ENCODE measurements around the gene PPP3CA. TPM values are rescaled to one million over a fixed set of nuclear protein-coding genes. Genes with fewer than 3 reads are reported as not detected.

PPP3CA gene
- total and polyA plus RNA-seq, 4 donors, result 13.5 to 72.0 (median 30.7) TPM

DNA sequence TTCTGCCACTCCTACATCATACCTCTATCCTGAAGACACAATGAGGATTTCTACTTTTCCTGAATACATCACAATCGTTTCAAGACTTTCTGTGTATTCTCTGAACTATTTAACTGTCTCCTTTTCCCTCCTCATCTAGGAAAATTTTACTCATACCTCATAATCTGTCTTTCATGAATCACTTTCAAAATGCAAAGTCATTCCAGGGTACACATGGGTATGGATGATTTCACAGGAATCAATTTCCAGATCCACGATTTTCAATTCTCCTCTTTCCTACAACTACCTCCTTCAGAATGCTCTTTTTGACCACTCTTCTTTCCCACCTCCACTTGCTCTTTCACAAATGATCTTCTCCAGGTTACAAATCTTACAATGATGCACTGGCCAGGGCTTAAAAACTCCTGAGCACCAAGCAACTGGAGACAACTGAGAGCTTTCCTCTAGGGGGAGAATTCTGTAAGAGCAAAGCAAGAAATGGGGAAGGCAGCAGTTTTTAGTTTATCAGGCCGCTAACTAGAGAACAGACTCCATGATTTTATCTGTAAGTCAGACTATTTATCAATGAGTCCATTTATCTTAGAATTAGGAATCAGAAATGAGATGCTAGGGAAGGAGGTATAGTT, 116.4 kb downstream of the PPP3CA start:
- ATAC-seq (ENCODE audit: insufficient read depth, low FRiP score) (no peak), DNase-seq (no peak)
- Histone ChIP-seq H3K36me3 (ENCODE audit: control insufficient read depth in 4 of 4, insufficient read depth in 4 of 4, low read length in 4 of 4) (no peaks in the 10 kb centered on the region), H3K27me3 (ENCODE audit: control insufficient read depth in 3 of 3, insufficient read depth in 3 of 3, low read length in 2 of 3) (no peaks in the 10 kb centered on the region), H3K4me3 (no peak overlapping the region), H3K4me1 (ENCODE audit: control insufficient read depth in 5 of 5, insufficient read depth in 5 of 5, low read length in 5 of 5) (peaks cover 0 to 9% (median 0%) of the 10 kb centered on the region in 5 donors), H3K27ac (ENCODE audit: low read depth in 1 of 2, low read length in 1 of 2) (no peak overlapping the region), H3K9me3 (ENCODE audit: control insufficient read depth in 4 of 4, insufficient read depth in 3 of 4, low read length in 3 of 4) (no peaks in the 10 kb centered on the region), H3K9ac (ENCODE audit: insufficient read depth in 1 of 2, low read length in 2 of 2) (no peak overlapping the region)
- TF ChIP-seq, protein P1, sequence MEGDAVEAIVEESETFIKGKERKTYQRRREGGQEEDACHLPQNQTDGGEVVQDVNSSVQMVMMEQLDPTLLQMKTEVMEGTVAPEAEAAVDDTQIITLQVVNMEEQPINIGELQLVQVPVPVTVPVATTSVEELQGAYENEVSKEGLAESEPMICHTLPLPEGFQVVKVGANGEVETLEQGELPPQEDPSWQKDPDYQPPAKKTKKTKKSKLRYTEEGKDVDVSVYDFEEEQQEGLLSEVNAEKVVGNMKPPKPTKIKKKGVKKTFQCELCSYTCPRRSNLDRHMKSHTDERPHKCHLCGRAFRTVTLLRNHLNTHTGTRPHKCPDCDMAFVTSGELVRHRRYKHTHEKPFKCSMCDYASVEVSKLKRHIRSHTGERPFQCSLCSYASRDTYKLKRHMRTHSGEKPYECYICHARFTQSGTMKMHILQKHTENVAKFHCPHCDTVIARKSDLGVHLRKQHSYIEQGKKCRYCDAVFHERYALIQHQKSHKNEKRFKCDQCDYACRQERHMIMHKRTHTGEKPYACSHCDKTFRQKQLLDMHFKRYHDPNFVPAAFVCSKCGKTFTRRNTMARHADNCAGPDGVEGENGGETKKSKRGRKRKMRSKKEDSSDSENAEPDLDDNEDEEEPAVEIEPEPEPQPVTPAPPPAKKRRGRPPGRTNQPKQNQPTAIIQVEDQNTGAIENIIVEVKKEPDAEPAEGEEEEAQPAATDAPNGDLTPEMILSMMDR (IDR thresholded peaks at IDR 0.05; ENCODE audit: control extremely low read depth, extremely low read depth), result no peak
- 90 to 93% methylated on average over 3 of the region's 3 CpGs for WGBS, 2 donors

DNA sequence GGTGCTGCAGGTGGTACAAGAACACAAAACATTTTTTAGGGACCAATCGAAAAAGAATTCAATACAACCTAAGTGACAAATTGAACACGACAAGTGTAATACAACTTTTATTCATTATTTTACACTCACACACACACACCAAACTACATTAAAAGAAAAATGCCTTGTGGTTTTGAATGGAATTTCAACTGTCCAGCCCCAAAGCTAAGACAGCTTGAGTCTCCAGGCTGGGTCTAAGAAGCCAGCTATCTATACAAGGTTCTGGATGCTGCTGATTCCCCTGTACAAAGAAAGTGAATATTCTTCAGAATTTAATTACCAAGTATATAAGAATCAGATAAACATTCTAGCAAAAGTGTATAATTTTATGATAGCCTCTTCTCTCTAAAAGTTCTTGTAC, 118.2 kb downstream of the PPP3CA start:
- no peak overlapping the region for H3K27ac ChIP-seq (ENCODE audit: low read depth in 1 of 2, low read length in 1 of 2)
- TF ChIP-seq, protein P1 (IDR thresholded peaks at IDR 0.05; ENCODE audit: control extremely low read depth, extremely low read depth), result no peak
- no peak overlapping the region for H3K4me3 ChIP-seq
- H3K9ac ChIP-seq (ENCODE audit: insufficient read depth in 1 of 2, low read length in 2 of 2), result no peak overlapping the region
- ATAC-seq (ENCODE audit: insufficient read depth, low FRiP score) (no peak), DNase-seq (no peak)
- H3K36me3 ChIP-seq (ENCODE audit: control insufficient read depth in 4 of 4, insufficient read depth in 4 of 4, low read length in 4 of 4), result no peaks in the 10 kb centered on the region
- 59 to 77% methylated on average over 2 of the region's 2 CpGs for WGBS, 2 donors
- peaks cover 0 to 9% (median 0%) of the 10 kb centered on the region in 5 donors for H3K4me1 ChIP-seq (ENCODE audit: control insufficient read depth in 5 of 5, insufficient read depth in 5 of 5, low read length in 5 of 5)
- H3K27me3 ChIP-seq (ENCODE audit: control insufficient read depth in 3 of 3, insufficient read depth in 3 of 3, low read length in 2 of 3), result no peaks in the 10 kb centered on the region
- H3K9me3 ChIP-seq (ENCODE audit: control insufficient read depth in 4 of 4, insufficient read depth in 3 of 4, low read length in 3 of 4), result no peaks in the 10 kb centered on the region

DNA sequence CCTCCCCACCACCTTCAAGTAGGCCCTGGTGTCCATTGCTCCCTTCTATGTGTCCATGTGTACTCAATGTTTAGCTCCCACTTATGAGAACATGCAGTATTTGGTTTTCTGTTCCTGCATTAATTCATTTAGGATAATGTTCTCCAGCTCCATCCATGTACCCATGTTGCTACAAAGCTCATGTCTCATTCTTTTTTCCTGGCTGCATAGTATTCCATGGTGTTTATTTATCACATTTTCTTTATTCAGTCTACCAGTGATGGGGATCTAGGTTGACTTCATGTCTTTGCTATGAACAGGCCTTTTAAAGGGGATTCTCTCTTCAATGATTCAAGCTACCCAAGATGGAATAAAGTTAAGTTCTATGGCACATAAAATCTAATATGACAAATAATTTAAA, 119.6 kb downstream of the PPP3CA start:
- ATAC-seq (ENCODE audit: insufficient read depth, low FRiP score), result no peak
- H3K9ac ChIP-seq (ENCODE audit: insufficient read depth in 1 of 2, low read length in 2 of 2), result no peak overlapping the region
- H3K4me1 ChIP-seq (ENCODE audit: control insufficient read depth in 5 of 5, insufficient read depth in 5 of 5, low read length in 5 of 5), result peaks cover 0 to 10% (median 0%) of the 10 kb centered on the region in 5 donors

More for the DNA sequence above, 119.6 kb downstream of the PPP3CA start:
- DNase-seq, result no peak
- H3K27ac ChIP-seq (ENCODE audit: low read depth in 1 of 2, low read length in 1 of 2), result no peak overlapping the region
- no peaks in the 10 kb centered on the region for H3K9me3 ChIP-seq (ENCODE audit: control insufficient read depth in 4 of 4, insufficient read depth in 3 of 4, low read length in 3 of 4)
- no peaks in the 10 kb centered on the region for H3K36me3 ChIP-seq (ENCODE audit: control insufficient read depth in 4 of 4, insufficient read depth in 4 of 4, low read length in 4 of 4)
- H3K27me3 ChIP-seq (ENCODE audit: control insufficient read depth in 3 of 3, insufficient read depth in 3 of 3, low read length in 2 of 3), result no peaks in the 10 kb centered on the region
- H3K4me3 ChIP-seq, result no peak overlapping the region
- TF ChIP-seq, protein P1 (IDR thresholded peaks at IDR 0.05; ENCODE audit: control extremely low read depth, extremely low read depth), result no peak
